ENCODE data around the gene MBOAT7. TPM values are rescaled to one million over a fixed set of nuclear protein-coding genes. Genes with fewer than 3 reads are reported as not detected.

The MBOAT7 gene
- total and polyA plus RNA-seq, 4 donors, result 39.0 to 154 (median 73.3) TPM

GRCh38 chr19:54133957-54134590 lies 55.3 kb downstream of the MBOAT7 start:
- Histone ChIP-seq H3K4me1 (ENCODE audit: control insufficient read depth in 5 of 5, insufficient read depth in 5 of 5, low read length in 5 of 5) (peaks cover 0 to 16% (median 9%) of the 10 kb centered on the region in 5 donors), H3K4me3 (no peak overlapping the region), H3K27me3 (ENCODE audit: control insufficient read depth in 3 of 3, insufficient read depth in 3 of 3, low read length in 2 of 3) (no peaks in the 10 kb centered on the region), H3K9ac (ENCODE audit: insufficient read depth in 1 of 2, low read length in 2 of 2) (no peak overlapping the region), H3K36me3 (ENCODE audit: control insufficient read depth in 4 of 4, insufficient read depth in 4 of 4, low read length in 4 of 4) (peaks cover 3 to 22% (median 16%) of the 10 kb centered on the region in 4 donors), H3K27ac (ENCODE audit: low read depth in 1 of 2, low read length in 1 of 2) (no peak overlapping the region), H3K9me3 (ENCODE audit: control insufficient read depth in 4 of 4, insufficient read depth in 3 of 4, low read length in 3 of 4) (no peaks in the 10 kb centered on the region)
- ATAC-seq (ENCODE audit: insufficient read depth, low FRiP score), result no peak
- no peak for TF ChIP-seq CTCF (IDR thresholded peaks at IDR 0.05; ENCODE audit: control extremely low read depth, extremely low read depth)
- DNase-seq, result no peak
- WGBS, 2 donors, result 71 to 78% methylated on average over 2 of the region's 2 CpGs

GRCh38 chr19:54133312-54133956 lies 55.9 kb downstream of the MBOAT7 start:
- Histone ChIP-seq H3K4me3 (no peak overlapping the region), H3K27ac (ENCODE audit: low read depth in 1 of 2, low read length in 1 of 2) (no peak overlapping the region), H3K36me3 (ENCODE audit: control insufficient read depth in 4 of 4, insufficient read depth in 4 of 4, low read length in 4 of 4) (peaks cover 3 to 29% (median 18%) of the 10 kb centered on the region in 4 donors), H3K9ac (ENCODE audit: insufficient read depth in 1 of 2, low read length in 2 of 2) (no peak overlapping the region), H3K4me1 (ENCODE audit: control insufficient read depth in 5 of 5, insufficient read depth in 5 of 5, low read length in 5 of 5) (peaks cover 0 to 10% (median 5%) of the 10 kb centered on the region in 5 donors), H3K9me3 (ENCODE audit: control insufficient read depth in 4 of 4, insufficient read depth in 3 of 4, low read length in 3 of 4) (no peaks in the 10 kb centered on the region), H3K27me3 (ENCODE audit: control insufficient read depth in 3 of 3, insufficient read depth in 3 of 3, low read length in 2 of 3) (no peaks in the 10 kb centered on the region)
- WGBS, 2 donors, result 83 to 88% methylated on average over 10 of the region's 10 CpGs
- ATAC-seq (ENCODE audit: insufficient read depth, low FRiP score) (no peak), DNase-seq (peak in 2 of 3 donors; percentile 46 to 55)
- TF ChIP-seq CTCF (IDR thresholded peaks at IDR 0.05; ENCODE audit: control extremely low read depth, extremely low read depth), result no peak

DNA sequence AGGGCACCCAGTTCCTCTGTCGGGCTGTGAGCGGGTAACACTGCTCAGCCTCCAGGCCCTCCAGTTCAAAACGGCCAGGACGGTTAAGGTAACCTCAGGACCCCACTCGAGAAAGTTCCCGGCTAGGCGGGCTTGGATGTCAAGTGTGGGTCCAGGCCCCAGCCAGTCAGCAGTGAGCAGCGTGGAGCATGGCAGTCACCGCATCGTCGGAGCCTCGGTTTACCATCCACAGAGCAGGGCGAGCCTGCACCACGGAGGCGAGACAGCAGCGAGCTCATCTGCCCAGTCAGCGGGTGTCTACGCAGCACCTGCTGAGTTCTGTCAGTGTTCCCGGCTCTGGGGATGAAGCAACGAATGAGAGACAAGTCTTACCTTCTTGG lies 59.8 kb downstream of the MBOAT7 start:
- Histone ChIP-seq H3K27me3 (ENCODE audit: control insufficient read depth in 3 of 3, insufficient read depth in 3 of 3, low read length in 2 of 3) (no peaks in the 10 kb centered on the region), H3K4me1 (ENCODE audit: control insufficient read depth in 5 of 5, insufficient read depth in 5 of 5, low read length in 5 of 5) (no peaks in the 10 kb centered on the region), H3K36me3 (ENCODE audit: control insufficient read depth in 4 of 4, insufficient read depth in 4 of 4, low read length in 4 of 4) (peaks cover 10 to 63% (median 26%) of the 10 kb centered on the region in 4 donors), H3K27ac (ENCODE audit: low read depth in 1 of 2, low read length in 1 of 2) (no peak overlapping the region), H3K9ac (ENCODE audit: insufficient read depth in 1 of 2, low read length in 2 of 2) (no peak overlapping the region), H3K9me3 (ENCODE audit: control insufficient read depth in 4 of 4, insufficient read depth in 3 of 4, low read length in 3 of 4) (no peaks in the 10 kb centered on the region), H3K4me3 (no peak overlapping the region)
- WGBS, 2 donors, result 97 to 98% methylated on average over 20 of the region's 20 CpGs
- DNase-seq (no peak), ATAC-seq (ENCODE audit: insufficient read depth, low FRiP score) (no peak)
- no peak for TF ChIP-seq CTCF (IDR thresholded peaks at IDR 0.05; ENCODE audit: control extremely low read depth, extremely low read depth)

Measured in lung (tissue), 12 donors.